Activated T-cell treated with anti-CD3 and anti-CD28 coated beads, Interleukin-2, amount 50 U/mL, for 72 hours (primary cell): ENCODE results near the gene APOA4. TPM values are rescaled to one million over a fixed set of nuclear protein-coding genes. Genes with fewer than 3 reads are reported as not detected.
"Not testable (repeated sequence)": the region's sequence is repeated elsewhere in the genome, so short reads cannot be mapped to it uniquely, and the experiment has no call there.

Source experiments
- ATAC-seq, 2 donors: fragments of 150-1000 bp; cut with Tn5 transposase; replicated peaks in 1 of 2; 2 replicates each; pipeline ENCODE4 v1.10.0; 2021; ENCODE audit warnings: moderate library complexity in 2 of 2, mild to moderate bottlenecking in 1 of 2
- DNase-seq, 2 donors: peaks; one replicate each; pipeline ENCODE4 v3.0.0; 2021 to 2022; ENCODE audit warnings: mixed read lengths in 1 of 2
- H3K27ac Mint-ChIP-seq: one replicate; pipeline ENCODE4 v1.8.0; 2022; ENCODE audit warnings: mild to moderate bottlenecking, moderate library complexity, mixed read lengths
- H3K27me3 Mint-ChIP-seq: one replicate; pipeline ENCODE4 v1.8.0; 2022; ENCODE audit warnings: low read depth, mixed read lengths
- H3K36me3 Mint-ChIP-seq, 2 donors: one replicate each; pipeline ENCODE4 v1.8.0; 2022; ENCODE audit warnings: mixed read lengths in 2 of 2, mild to moderate bottlenecking in 1 of 2; ENCODE audit not compliant: insufficient read depth in 2 of 2
- H3K4me1 Mint-ChIP-seq: one replicate; pipeline ENCODE4 v1.8.0; 2022; ENCODE audit warnings: low read depth, mixed read lengths
- H3K4me3 Mint-ChIP-seq, 2 donors: one replicate each; pipeline ENCODE4 v1.8.0; 2022; ENCODE audit warnings: mild to moderate bottlenecking in 2 of 2, mixed read lengths in 2 of 2, moderate library complexity in 2 of 2
- H3K9me3 Mint-ChIP-seq, 2 donors: one replicate each; pipeline ENCODE4 v1.8.0; 2022; ENCODE audit warnings: mixed read lengths in 2 of 2
- total RNA-seq, 2 donors: library from RNA; stranded (reverse); gene quantifications; one replicate each; pipeline ENCODE4 v1.2.3, GENCODE V29; 2022

Gene APOA4
- total RNA-seq, 2 donors from 2014 or later = not detected

GRCh38 chr11:116821050-116821918 lies 1.8 kb downstream of the APOA4 start:
- H3K9me3 Mint-ChIP-seq = no peaks in the 10 kb centered on the region
- no peak for ATAC-seq
- no peak overlapping the region for H3K4me3 Mint-ChIP-seq
- H3K36me3 Mint-ChIP-seq = no peaks in the 10 kb centered on the region
- H3K4me1 Mint-ChIP-seq = no peaks in the 10 kb centered on the region
- no peaks in the 10 kb centered on the region for H3K27me3 Mint-ChIP-seq
- no peak for DNase-seq
- no peak overlapping the region for H3K27ac Mint-ChIP-seq

GRCh38 chr11:116819049-116819448 lies 4.1 kb downstream of the APOA4 start:
- H3K4me1 Mint-ChIP-seq = no peaks in the 10 kb centered on the region
- no peaks in the 10 kb centered on the region for H3K9me3 Mint-ChIP-seq
- H3K4me3 Mint-ChIP-seq = no peak overlapping the region
- H3K27me3 Mint-ChIP-seq = no peaks in the 10 kb centered on the region
- DNase-seq (no peak), ATAC-seq (no peak)
- no peak overlapping the region for H3K27ac Mint-ChIP-seq
- H3K36me3 Mint-ChIP-seq = no peaks in the 10 kb centered on the region

- H3K27me3 Mint-ChIP-seq = no peaks in the 10 kb centered on the region
- H3K9me3 Mint-ChIP-seq = no peaks in the 10 kb centered on the region
- ATAC-seq (no peak), DNase-seq (no peak)
- H3K27ac Mint-ChIP-seq = no peak overlapping the region
- H3K4me3 Mint-ChIP-seq = no peak overlapping the region
- H3K4me1 Mint-ChIP-seq = no peaks in the 10 kb centered on the region
- no peaks in the 10 kb centered on the region for H3K36me3 Mint-ChIP-seq
Observed at GRCh38 chr11:116814502-116814901, 8.6 kb downstream of the APOA4 start.

GRCh38 chr11:116813781-116814471 lies 9.2 kb downstream of the APOA4 start:
- Mint-ChIP-seq H3K27me3 (no peaks in the 10 kb centered on the region), H3K36me3 (no peaks in the 10 kb centered on the region), H3K4me3 (no peak overlapping the region), H3K4me1 (no peaks in the 10 kb centered on the region), H3K9me3 (no peaks in the 10 kb centered on the region), H3K27ac (no peak overlapping the region)
- ATAC-seq (no peak), DNase-seq (no peak)

- Mint-ChIP-seq H3K27ac (no peak overlapping the region), H3K9me3 (no peaks in the 10 kb centered on the region), H3K4me3 (no peak overlapping the region), H3K4me1 (no peaks in the 10 kb centered on the region), H3K27me3 (no peaks in the 10 kb centered on the region), H3K36me3 (no peaks in the 10 kb centered on the region)
- ATAC-seq (no peak), DNase-seq (no peak)
Observed at GRCh38 chr11:116813170-116813569, 9.9 kb downstream of the APOA4 start.

GRCh38 chr11:116812109-116812508 lies 11.0 kb downstream of the APOA4 start:
- Mint-ChIP-seq H3K36me3 (no peaks in the 10 kb centered on the region), H3K9me3 (no peaks in the 10 kb centered on the region), H3K27me3 (no peaks in the 10 kb centered on the region), H3K27ac (no peak overlapping the region), H3K4me1 (no peaks in the 10 kb centered on the region), H3K4me3 (no peak overlapping the region)
- ATAC-seq (no peak), DNase-seq (no peak)

GRCh38 chr11:116811194-116811593 lies 11.9 kb downstream of the APOA4 start:
- H3K4me3 Mint-ChIP-seq = no peak overlapping the region
- no peaks in the 10 kb centered on the region for H3K27me3 Mint-ChIP-seq
- H3K36me3 Mint-ChIP-seq = no peaks in the 10 kb centered on the region
- H3K27ac Mint-ChIP-seq = no peak overlapping the region
- no peaks in the 10 kb centered on the region for H3K4me1 Mint-ChIP-seq
- DNase-seq (no peak), ATAC-seq (no peak)
- no peaks in the 10 kb centered on the region for H3K9me3 Mint-ChIP-seq

- no peaks in the 10 kb centered on the region for H3K36me3 Mint-ChIP-seq
- no peak for ATAC-seq
- no peak overlapping the region for H3K4me3 Mint-ChIP-seq
- no peaks in the 10 kb centered on the region for H3K27me3 Mint-ChIP-seq
- no peak for DNase-seq
- no peak overlapping the region for H3K27ac Mint-ChIP-seq
- H3K4me1 Mint-ChIP-seq = no peaks in the 10 kb centered on the region
- H3K9me3 Mint-ChIP-seq = no peaks in the 10 kb centered on the region
Observed at GRCh38 chr11:116808262-116809175, 14.6 kb downstream of the APOA4 start.

GRCh38 chr11:116807601-116808261 lies 15.4 kb downstream of the APOA4 start:
- Mint-ChIP-seq H3K4me3 (no peak overlapping the region), H3K36me3 (no peaks in the 10 kb centered on the region), H3K27ac (no peak overlapping the region), H3K9me3 (no peaks in the 10 kb centered on the region), H3K4me1 (no peaks in the 10 kb centered on the region), H3K27me3 (peaks cover 3% of the 10 kb centered on the region)
- no peak for DNase-seq
- no peak for ATAC-seq

GRCh38 chr11:116804001-116804400 lies 19.1 kb downstream of the APOA4 start:
- Mint-ChIP-seq H3K27ac (no peak overlapping the region), H3K4me3 (no peak overlapping the region), H3K9me3 (no peaks in the 10 kb centered on the region), H3K36me3 (no peaks in the 10 kb centered on the region), H3K4me1 (no peaks in the 10 kb centered on the region), H3K27me3 (peaks cover 24% of the 10 kb centered on the region)
- ATAC-seq = no peak
- DNase-seq = no peak

- not testable (repeated sequence) for H3K36me3 Mint-ChIP-seq, H3K4me3 Mint-ChIP-seq, DNase-seq, H3K4me1 Mint-ChIP-seq, ATAC-seq, H3K9me3 Mint-ChIP-seq, H3K27ac Mint-ChIP-seq
- H3K27me3 Mint-ChIP-seq = peaks cover 25% of the 10 kb centered on the region
Observed at GRCh38 chr11:116801662-116802061, 21.4 kb downstream of the APOA4 start.

GRCh38 chr11:116800610-116801009 lies 22.5 kb downstream of the APOA4 start:
- Mint-ChIP-seq H3K4me3 (no peak overlapping the region), H3K9me3 (no peaks in the 10 kb centered on the region), H3K27ac (no peak overlapping the region), H3K27me3 (peaks cover 25% of the 10 kb centered on the region), H3K36me3 (no peaks in the 10 kb centered on the region), H3K4me1 (peaks cover 7% of the 10 kb centered on the region)
- ATAC-seq = no peak
- no peak for DNase-seq
